ENCODE data around the gene KRI1. TPM values are rescaled to one million over a fixed set of nuclear protein-coding genes. Genes with fewer than 3 reads are reported as not detected.
"Not testable (repeated sequence)": the region's sequence is repeated elsewhere in the genome, so short reads cannot be mapped to it uniquely, and the experiment has no call there.

Gene KRI1
- total RNA-seq, 1 experiment from 2014 or later, result 22.0 TPM

- no peak for DNase-seq (ENCODE audit: low read depth)
These were observed 15.5 kb downstream of the KRI1 start for GRCh38 chr19:10550336-10550735.

- no peak for DNase-seq (ENCODE audit: low read depth)
These were observed 16.1 kb downstream of the KRI1 start for GRCh38 chr19:10549733-10550132.

GRCh38 chr19:10548746-10549276 is 17.0 kb downstream of the KRI1 start:
- no peak for DNase-seq (ENCODE audit: low read depth)

GRCh38 chr19:10546817-10547216 is 19.0 kb downstream of the KRI1 start:
- DNase-seq (ENCODE audit: low read depth), result no peak

GRCh38 chr19:10544753-10545251 is 21.0 kb downstream of the KRI1 start:
- DNase-seq (ENCODE audit: low read depth), result no peak

- DNase-seq (ENCODE audit: low read depth), result no peak
These were observed 21.5 kb downstream of the KRI1 start for GRCh38 chr19:10544242-10544752.

GRCh38 chr19:10543420-10544241 is 22.2 kb downstream of the KRI1 start, which contains the start of gene ATG4D:
ATG4D (plus strand) TSS chr19:10543904; CDS start chr19:10544091, 187 bp downstream.
- peak; percentile 82 for DNase-seq (ENCODE audit: low read depth)

GRCh38 chr19:10543059-10543419 is 22.8 kb downstream of the KRI1 start:
- DNase-seq (ENCODE audit: low read depth), result no peak

- DNase-seq (ENCODE audit: low read depth), result not testable (repeated sequence)
These were observed 26.8 kb downstream of the KRI1 start for GRCh38 chr19:10539016-10539415.

GRCh38 chr19:10538204-10538983 is 27.4 kb downstream of the KRI1 start:
- no peak for DNase-seq (ENCODE audit: low read depth)

GRCh38 chr19:10537668-10538067 is 28.1 kb downstream of the KRI1 start:
- DNase-seq (ENCODE audit: low read depth), result no peak

- no peak for DNase-seq (ENCODE audit: low read depth)
These were observed 30.2 kb downstream of the KRI1 start for GRCh38 chr19:10535613-10536012.

GRCh38 chr19:10533646-10534386 is 32.0 kb downstream of the KRI1 start:
- no peak for DNase-seq (ENCODE audit: low read depth)

GRCh38 chr19:10532457-10532856 is 33.4 kb downstream of the KRI1 start:
- no peak for DNase-seq (ENCODE audit: low read depth)

GRCh38 chr19:10526887-10527286 is 38.9 kb downstream of the KRI1 start:
- DNase-seq (ENCODE audit: low read depth), result not testable (repeated sequence)

GRCh38 chr19:10525636-10526035 is 40.2 kb downstream of the KRI1 start:
- no peak for DNase-seq (ENCODE audit: low read depth)

GRCh38 chr19:10523135-10523636 is 42.6 kb downstream of the KRI1 start:
- no peak for DNase-seq (ENCODE audit: low read depth)

GRCh38 chr19:10521461-10522171 is 44.2 kb downstream of the KRI1 start:
- DNase-seq (ENCODE audit: low read depth), result no peak

GRCh38 chr19:10520652-10521318 is 45.0 kb downstream of the KRI1 start:
- DNase-seq (ENCODE audit: low read depth), result no peak

- DNase-seq (ENCODE audit: low read depth), result no peak
These were observed 46.4 kb downstream of the KRI1 start for GRCh38 chr19:10519421-10519820.
